GM19438 (cell line): ENCODE data around the gene SPR.
A peak's percentile ranks its signal among the peaks of the same experiment; 100 is the strongest.
"Not testable (repeated sequence)": the region's sequence is repeated elsewhere in the genome, so short reads cannot be mapped to it uniquely, and the experiment has no call there.

Experiments
- ATAC-seq: cut with Tn5 transposase; IDR thresholded peaks from one replicate; pipeline ENCODE4 v1.9.1; 2021; ENCODE audit warnings: low read depth; ENCODE audit not compliant: unreplicated experiment

SPR gene

GRCh38 chr2:72888438-72889202, 1.4 kb downstream of the SPR start:
- ATAC-seq = no peak

DNA sequence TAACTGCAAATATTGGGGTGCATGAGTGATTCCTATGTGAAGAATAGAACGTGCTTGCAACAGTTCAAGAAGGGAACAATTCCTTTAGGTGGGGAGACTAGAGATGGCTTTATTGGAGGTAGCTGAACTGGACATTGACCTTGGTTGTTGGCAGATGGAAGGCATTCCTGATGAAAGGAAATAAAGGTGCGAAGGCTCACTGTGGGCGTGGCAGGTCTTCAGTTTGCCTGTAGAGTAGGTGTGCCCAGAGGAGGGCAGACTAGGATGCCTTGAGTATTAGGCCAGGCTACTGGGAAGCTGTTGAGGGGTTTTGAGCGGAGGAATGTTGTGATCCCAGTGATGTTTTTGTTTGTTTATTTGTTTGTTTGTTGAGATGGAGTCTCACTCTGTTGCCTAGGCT, 2.8 kb downstream of the SPR start:
- ATAC-seq = no peak

- ATAC-seq = no peak
Measured at GRCh38 chr2:72891091-72891818, 4.0 kb downstream of the SPR start.

- peak; percentile 66 for ATAC-seq
Measured at GRCh38 chr2:72892506-72893173, 5.4 kb downstream of the SPR start.

GRCh38 chr2:72893594-72894319, 6.5 kb downstream of the SPR start:
- ATAC-seq = no peak

DNA sequence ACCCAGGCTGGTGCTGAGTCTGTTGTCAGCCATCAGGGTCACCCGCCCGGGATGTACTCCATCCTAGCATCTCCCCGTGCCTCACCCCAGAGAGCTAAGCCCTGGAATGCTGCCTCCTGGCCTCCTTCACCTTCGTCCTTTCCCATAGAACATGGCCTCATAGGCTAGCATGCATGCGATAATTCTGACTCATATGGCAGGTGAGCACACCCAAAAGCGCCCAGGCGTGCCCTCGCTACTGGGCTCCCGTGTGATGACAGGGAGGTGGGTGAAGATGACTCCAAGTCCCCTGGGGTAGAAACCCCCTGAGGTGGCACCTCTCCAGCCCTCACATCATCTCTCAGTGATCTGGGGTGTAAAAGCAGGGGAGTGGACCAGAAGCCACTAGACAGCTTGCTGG, 7.3 kb downstream of the SPR start:
- ATAC-seq = no peak

DNA sequence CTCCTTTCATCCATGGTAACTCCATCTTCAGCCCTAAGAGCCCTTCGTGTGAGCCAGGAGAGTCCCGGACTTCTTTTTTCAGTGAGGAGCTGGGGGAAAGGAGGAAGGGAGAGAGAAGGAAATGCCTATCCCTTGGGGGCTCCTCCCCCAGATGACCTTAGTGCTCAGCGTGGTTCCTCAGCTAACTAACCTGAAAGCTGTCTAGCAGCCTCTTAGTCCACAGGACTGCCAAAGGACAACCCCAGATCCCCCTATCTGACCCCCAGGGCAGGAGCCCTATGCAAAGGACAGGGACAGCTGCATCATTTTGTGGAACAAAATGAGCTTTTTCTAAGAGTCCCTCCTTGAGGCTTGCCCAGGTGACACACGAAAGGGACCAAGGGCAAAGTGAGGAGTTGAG, 7.9 kb downstream of the SPR start:
- no peak for ATAC-seq

DNA sequence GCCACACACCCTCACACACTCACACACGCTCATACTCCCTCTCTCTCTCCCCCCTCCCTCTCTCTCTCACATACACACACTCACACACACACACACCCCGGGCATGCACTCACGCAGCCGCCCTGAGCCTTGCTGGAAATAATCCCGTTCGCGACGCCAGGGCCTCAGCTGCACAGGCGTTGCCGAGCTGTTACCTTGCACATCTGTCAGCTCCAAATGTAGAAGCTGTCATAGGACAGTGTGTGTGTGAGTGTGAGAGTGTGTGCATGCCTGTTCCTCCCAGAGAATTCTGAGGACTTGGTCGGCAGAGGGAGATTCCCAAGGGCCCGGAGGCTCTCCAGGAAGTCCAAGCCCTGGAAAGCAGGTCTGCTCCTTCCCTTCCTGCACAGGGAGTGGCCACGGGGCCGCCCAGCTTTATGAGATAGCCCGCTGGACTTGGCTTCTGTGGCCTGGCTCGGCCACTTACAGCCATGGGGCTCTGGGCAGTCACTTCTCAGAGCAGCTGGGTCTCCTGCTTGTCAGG, 8.6 kb downstream of the SPR start:
- no peak for ATAC-seq

GRCh38 chr2:72896446-72896845, 9.2 kb downstream of the SPR start:
- ATAC-seq = no peak

DNA sequence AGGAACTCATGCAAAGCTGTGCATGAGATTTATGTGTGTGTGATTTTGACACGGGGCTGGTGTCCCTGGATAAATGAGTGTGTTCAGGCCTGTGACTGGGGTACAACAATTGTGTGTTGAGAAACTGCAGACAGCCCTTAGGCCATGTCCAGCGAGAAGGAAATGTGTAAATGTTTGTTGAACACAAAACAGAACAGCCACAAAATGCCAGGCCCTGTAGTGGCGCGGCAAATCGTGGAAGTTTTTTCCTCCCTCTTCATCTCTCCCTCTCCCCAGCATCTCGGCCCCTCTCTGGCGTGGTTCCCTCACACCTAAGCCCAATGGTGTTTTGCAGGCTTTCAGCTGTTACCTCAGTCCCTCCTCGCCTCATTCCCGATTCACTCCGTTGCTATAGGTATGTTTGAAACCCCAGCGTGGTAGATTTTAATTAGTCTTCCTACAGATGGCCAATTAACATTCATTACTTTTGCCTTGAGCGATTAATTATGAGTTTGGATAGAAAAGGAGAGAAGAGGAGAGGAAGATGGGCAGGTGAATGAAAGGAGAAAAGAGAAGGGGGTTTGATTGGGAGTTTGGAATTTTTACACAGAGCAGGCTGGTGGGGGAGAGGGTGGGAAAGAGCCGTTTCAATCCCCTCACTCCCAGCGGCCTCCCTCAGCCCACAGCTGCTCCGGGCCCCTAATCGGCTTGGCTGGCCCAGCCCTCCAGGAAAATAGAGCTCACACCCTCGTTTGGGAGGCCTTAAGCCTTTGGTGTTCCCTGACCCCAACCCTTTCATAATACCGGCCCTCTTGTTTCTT, 10.8 kb downstream of the SPR start:
- no peak for ATAC-seq

DNA sequence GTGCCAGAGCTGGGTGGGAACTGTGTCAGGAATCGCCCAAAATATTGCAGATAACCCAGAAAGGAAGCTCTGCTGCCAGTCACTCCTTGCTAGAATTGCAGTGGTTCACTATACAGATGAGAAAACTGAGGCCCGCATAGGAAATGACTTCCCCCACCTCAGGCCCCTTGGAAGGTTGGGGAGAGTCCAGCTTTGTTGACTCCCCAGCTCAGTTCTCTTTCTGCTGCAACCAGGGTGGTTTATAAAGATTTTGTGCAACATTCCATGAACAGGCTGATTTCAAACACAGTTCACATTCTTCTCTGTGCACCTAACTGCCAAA, 11.3 kb downstream of the SPR start:
- no peak for ATAC-seq

GRCh38 chr2:72900191-72900825, 13.1 kb downstream of the SPR start:
- no peak for ATAC-seq

DNA sequence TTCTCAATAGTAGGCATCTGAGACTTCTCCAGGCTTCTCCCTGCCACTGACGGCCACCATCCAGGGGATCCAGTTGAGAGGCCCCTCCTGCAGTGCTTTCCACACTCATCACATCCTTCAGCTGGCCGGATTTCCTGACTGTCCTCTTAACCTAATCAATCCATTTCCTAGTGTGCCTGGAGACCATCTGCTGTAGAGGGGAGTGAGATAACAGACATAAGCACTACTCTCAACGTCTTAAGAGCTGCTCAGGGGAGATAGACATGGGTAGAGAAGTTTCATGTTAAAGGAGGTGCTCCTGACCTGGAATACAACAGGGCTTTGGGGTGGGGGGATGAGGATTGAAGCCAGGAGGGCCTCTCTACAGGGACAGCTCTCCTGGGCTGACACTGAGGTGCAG, 14.2 kb downstream of the SPR start:
- no peak for ATAC-seq

- ATAC-seq = not testable (repeated sequence)
Measured at GRCh38 chr2:72907369-72907768, 20.2 kb downstream of the SPR start.

DNA sequence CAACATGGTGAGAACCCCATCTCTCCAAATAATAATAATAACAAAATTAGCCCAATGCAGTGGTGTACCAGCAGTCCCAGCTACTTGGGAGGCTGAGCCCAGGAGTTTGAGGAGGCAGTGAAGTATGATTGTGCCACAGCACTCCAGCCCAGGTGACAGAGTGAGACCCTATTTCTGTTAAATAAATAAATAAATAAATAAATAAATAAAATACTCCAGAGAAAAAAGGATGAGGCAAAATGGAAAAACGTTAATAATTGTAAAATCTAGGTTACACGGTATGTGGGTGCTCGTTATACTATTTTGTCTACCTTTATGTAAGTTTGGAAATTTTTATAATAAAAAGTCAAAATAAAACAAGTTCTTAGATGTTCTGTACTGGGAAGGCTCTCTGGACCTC, 21.5 kb downstream of the SPR start:
- no peak for ATAC-seq

DNA sequence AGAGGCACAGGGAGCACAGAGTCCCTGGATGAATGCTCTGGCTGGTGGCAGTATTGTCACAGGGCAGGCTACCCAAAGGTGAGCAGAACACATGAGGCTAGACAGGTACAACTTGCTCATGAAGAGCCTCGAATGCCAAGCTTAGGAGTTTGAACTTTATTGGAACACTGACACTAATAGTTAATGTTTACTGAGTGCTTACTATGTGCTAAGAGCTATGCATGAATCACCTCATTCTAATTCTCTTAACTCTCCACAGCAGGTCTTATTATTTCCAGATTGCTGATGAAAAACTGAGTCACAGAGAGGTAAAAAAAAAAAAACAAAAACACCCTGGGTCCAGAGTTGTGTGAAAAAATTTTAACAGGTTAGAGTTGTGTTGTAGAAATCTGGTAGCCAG, 24.0 kb downstream of the SPR start:
- ATAC-seq = no peak

GRCh38 chr2:72913486-72914205, 26.4 kb downstream of the SPR start:
- ATAC-seq = no peak

GRCh38 chr2:72914206-72914559, 27.0 kb downstream of the SPR start:
- ATAC-seq = no peak
